WTC11 (cell line): ENCODE measurements around the gene DGCR2. TPM values are rescaled to one million over a fixed set of nuclear protein-coding genes. Genes with fewer than 3 reads are reported as not detected.
"Not testable (repeated sequence)": the region's sequence is repeated elsewhere in the genome, so short reads cannot be mapped to it uniquely, and the experiment has no call there.

Experiments
- ATAC-seq: fragments of 200-7000 bp; cut with Tn5 transposase; 2 replicates; pipeline ENCODE4 v1.10.0; 2021; ENCODE audit warnings: mild to moderate bottlenecking, moderate library complexity
- CTCF ChIA-PET: fragments of 300-600 bp; sonication (Branson Sonifier 250); formaldehyde crosslinking; loops from one replicate; lab custom pipeline; 2021; ENCODE audit warnings: antibody characterized with exemption; lab: Charles Lee
- POLR2A ChIA-PET: fragments of 350-600 bp; sonication (Branson Sonifier 250); formaldehyde crosslinking; loops from one replicate; lab custom pipeline; 2021; ENCODE audit warnings: antibody characterized with exemption; lab: Charles Lee
- DNase-seq: peaks from one replicate; pipeline ENCODE4 v3.0.0; 2021; ENCODE audit warnings: low spot score
- H3K27ac Mint-ChIP-seq: 2 replicates; pipeline ENCODE4 v1.8.0; 2021; ENCODE audit warnings: mixed read lengths
- H3K27me3 Mint-ChIP-seq: 2 replicates; pipeline ENCODE4 v1.8.0; 2021; ENCODE audit warnings: low read depth, mild to moderate bottlenecking, moderate library complexity, mixed read lengths
- H3K36me3 Mint-ChIP-seq: 2 replicates; pipeline ENCODE4 v1.8.0; 2021; ENCODE audit warnings: mixed read lengths
- H3K4me1 Mint-ChIP-seq: 2 replicates; pipeline ENCODE4 v1.8.0; 2022; ENCODE audit warnings: mixed read lengths
- H3K4me3 Mint-ChIP-seq: 2 replicates; pipeline ENCODE4 v1.8.0; 2021; ENCODE audit warnings: mild to moderate bottlenecking, moderate library complexity, mixed read lengths
- H3K9me3 Mint-ChIP-seq: 2 replicates; pipeline ENCODE4 v1.8.0; 2021; ENCODE audit warnings: mixed read lengths
- total RNA-seq: library from RNA; stranded (reverse); gene quantifications from 3 replicates; pipeline ENCODE4 v1.2.3, GENCODE V29; 2021

DGCR2 gene
- total RNA-seq, 1 experiment from 2014 or later: 64.2 TPM

- peaks cover 25% of the 10 kb centered on the region for H3K27me3 Mint-ChIP-seq
- CTCF ChIA-PET, H3K36me3 Mint-ChIP-seq, H3K9me3 Mint-ChIP-seq, ATAC-seq, H3K4me1 Mint-ChIP-seq, POLR2A ChIA-PET, H3K4me3 Mint-ChIP-seq, H3K27ac Mint-ChIP-seq: not testable (repeated sequence)
- peak; percentile 18 for DNase-seq
Measured at GRCh38 chr22:19034724-19035120, 87.5 kb downstream of the DGCR2 start.

GRCh38 chr22:19034031-19034723, 88.0 kb downstream of the DGCR2 start:
- H3K4me3 Mint-ChIP-seq, H3K27ac Mint-ChIP-seq, DNase-seq, H3K36me3 Mint-ChIP-seq, CTCF ChIA-PET, ATAC-seq, POLR2A ChIA-PET, H3K4me1 Mint-ChIP-seq, H3K9me3 Mint-ChIP-seq: not testable (repeated sequence)
- peaks cover 27% of the 10 kb centered on the region for H3K27me3 Mint-ChIP-seq

- peaks cover 33% of the 10 kb centered on the region for H3K27me3 Mint-ChIP-seq
- H3K4me1 Mint-ChIP-seq, H3K4me3 Mint-ChIP-seq, H3K36me3 Mint-ChIP-seq, POLR2A ChIA-PET, ATAC-seq, H3K9me3 Mint-ChIP-seq, DNase-seq, H3K27ac Mint-ChIP-seq, CTCF ChIA-PET: not testable (repeated sequence)
Measured at GRCh38 chr22:19033568-19033905, 88.7 kb downstream of the DGCR2 start.

- H3K27me3 Mint-ChIP-seq: peaks cover 38% of the 10 kb centered on the region
- DNase-seq, H3K4me1 Mint-ChIP-seq, H3K27ac Mint-ChIP-seq, H3K4me3 Mint-ChIP-seq, H3K9me3 Mint-ChIP-seq, POLR2A ChIA-PET, H3K36me3 Mint-ChIP-seq, CTCF ChIA-PET, ATAC-seq: not testable (repeated sequence)
Measured at GRCh38 chr22:19032898-19033567, 89.2 kb downstream of the DGCR2 start.

- CTCF ChIA-PET, H3K9me3 Mint-ChIP-seq, H3K27ac Mint-ChIP-seq, DNase-seq, ATAC-seq, POLR2A ChIA-PET, H3K4me1 Mint-ChIP-seq, H3K4me3 Mint-ChIP-seq, H3K36me3 Mint-ChIP-seq: not testable (repeated sequence)
- peaks cover 44% of the 10 kb centered on the region for H3K27me3 Mint-ChIP-seq
Measured at GRCh38 chr22:19032156-19032785, 89.9 kb downstream of the DGCR2 start.

GRCh38 chr22:19030889-19031252, 91.3 kb downstream of the DGCR2 start:
- H3K27ac Mint-ChIP-seq, ATAC-seq: not testable (repeated sequence)
- peaks cover 49% of the 10 kb centered on the region for H3K27me3 Mint-ChIP-seq

GRCh38 chr22:19030226-19030888, 91.9 kb downstream of the DGCR2 start:
- H3K36me3 Mint-ChIP-seq, H3K9me3 Mint-ChIP-seq, H3K4me1 Mint-ChIP-seq, DNase-seq, H3K4me3 Mint-ChIP-seq, H3K27ac Mint-ChIP-seq: not testable (repeated sequence)
- peak; percentile 5 for ATAC-seq
- ChIA-PET POLR2A (interaction anchor here (0.6 kb wide), 1 partner anchor 1844 kb away, joined by 3 read pairs; no protein-coding TSS in a partner anchor), CTCF (interaction anchor here (0.9 to 1.1 kb wide), 2 partner anchors 43 to 123 kb away, joined by 3 read pairs; no protein-coding TSS in a partner anchor)
- peaks cover 49% of the 10 kb centered on the region for H3K27me3 Mint-ChIP-seq

More at GRCh38 chr22:19030889-19031252, 91.3 kb downstream of the DGCR2 start:
- DNase-seq, CTCF ChIA-PET, H3K9me3 Mint-ChIP-seq, POLR2A ChIA-PET, H3K4me3 Mint-ChIP-seq, H3K36me3 Mint-ChIP-seq, H3K4me1 Mint-ChIP-seq: not testable (repeated sequence)

GRCh38 chr22:19029113-19030103, 92.8 kb downstream of the DGCR2 start:
- ATAC-seq: peak; percentile 60

GRCh38 chr22:19028060-19028455, 94.2 kb downstream of the DGCR2 start:
- H3K36me3 Mint-ChIP-seq, ATAC-seq, H3K4me3 Mint-ChIP-seq, DNase-seq, H3K4me1 Mint-ChIP-seq, H3K27ac Mint-ChIP-seq, POLR2A ChIA-PET, CTCF ChIA-PET, H3K9me3 Mint-ChIP-seq: not testable (repeated sequence)
- peaks cover 46% of the 10 kb centered on the region for H3K27me3 Mint-ChIP-seq

More at GRCh38 chr22:19029113-19030103, 92.8 kb downstream of the DGCR2 start:
- H3K4me3 Mint-ChIP-seq: peak overlapping the region; percentile 48
- POLR2A ChIA-PET, H3K4me1 Mint-ChIP-seq, H3K9me3 Mint-ChIP-seq, H3K36me3 Mint-ChIP-seq, H3K27ac Mint-ChIP-seq: not testable (repeated sequence)
- H3K27me3 Mint-ChIP-seq: peaks cover 49% of the 10 kb centered on the region
- DNase-seq: peak; percentile 37
- CTCF ChIA-PET: interaction anchor here (0.9 to 1.1 kb wide), 2 partner anchors 44 to 122 kb away, joined by 3 read pairs; no protein-coding TSS in a partner anchor

- POLR2A ChIA-PET, H3K27ac Mint-ChIP-seq, DNase-seq, H3K4me3 Mint-ChIP-seq, ATAC-seq, H3K9me3 Mint-ChIP-seq, H3K4me1 Mint-ChIP-seq, CTCF ChIA-PET, H3K36me3 Mint-ChIP-seq: not testable (repeated sequence)
- peaks cover 41% of the 10 kb centered on the region for H3K27me3 Mint-ChIP-seq
Measured at GRCh38 chr22:19027371-19028059, 94.7 kb downstream of the DGCR2 start.
